NCI-H2107 (cell line): ENCODE results near the gene TRPM3.
A peak's percentile ranks its signal among the peaks of the same experiment; 100 is the strongest.

Experiments
- DNase-seq: peaks from one replicate; lab custom pipeline; 2025; lab: John Stamatoyannopoulos, UW

TRPM3 gene

DNA sequence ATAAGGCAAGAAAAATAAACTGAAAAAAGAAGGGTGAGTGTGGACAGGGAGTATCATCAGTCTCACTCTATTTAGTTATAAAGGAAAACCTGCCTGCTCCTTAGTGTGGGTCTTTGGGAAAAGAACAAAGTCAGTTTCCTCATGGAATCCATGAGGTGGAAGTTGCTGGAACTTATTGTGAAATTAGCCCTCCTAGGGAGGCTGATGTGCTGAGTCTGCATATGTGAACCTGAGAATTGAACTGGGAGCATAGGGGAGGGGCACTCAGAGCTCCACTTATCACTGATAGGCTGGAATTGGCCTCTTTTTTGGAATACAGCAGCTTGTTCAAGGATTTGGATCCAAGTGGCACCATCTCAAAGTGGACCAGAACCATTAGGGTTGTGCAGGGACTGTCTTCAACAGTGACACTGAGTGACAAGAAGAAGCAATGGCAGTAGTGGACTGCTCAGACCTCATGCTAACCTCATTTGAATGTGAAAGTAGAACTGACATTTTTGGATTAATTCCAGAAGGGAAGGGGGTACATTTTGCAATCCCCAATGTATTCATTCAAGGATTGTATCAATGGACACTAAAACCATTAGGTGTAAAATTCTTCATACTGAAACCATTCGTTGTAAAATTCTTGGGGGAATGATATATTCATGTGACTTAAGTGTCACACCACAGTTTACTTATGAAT, 603.4 kb downstream of the TRPM3 start:
- DNase-seq: no peak

DNA sequence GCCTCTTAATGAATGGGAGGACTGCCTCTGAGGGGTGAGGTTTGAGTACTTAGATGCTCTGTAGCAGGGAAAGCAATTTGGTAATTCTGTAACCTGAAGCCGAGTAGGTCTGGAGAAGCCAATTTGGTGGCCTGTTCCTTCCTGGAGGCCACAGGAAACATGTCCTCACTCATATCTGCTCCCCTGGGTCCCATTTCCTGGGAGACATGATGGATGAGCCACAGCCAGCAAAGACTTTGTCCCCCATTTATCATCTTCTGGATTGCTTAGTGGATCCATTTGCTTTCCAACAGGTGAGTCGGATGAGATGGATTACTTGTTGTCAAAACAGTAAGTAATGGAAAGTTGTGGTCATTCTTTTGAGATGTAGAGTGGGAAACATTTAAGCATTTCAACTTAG, 607.1 kb downstream of the TRPM3 start:
- no peak for DNase-seq

DNA sequence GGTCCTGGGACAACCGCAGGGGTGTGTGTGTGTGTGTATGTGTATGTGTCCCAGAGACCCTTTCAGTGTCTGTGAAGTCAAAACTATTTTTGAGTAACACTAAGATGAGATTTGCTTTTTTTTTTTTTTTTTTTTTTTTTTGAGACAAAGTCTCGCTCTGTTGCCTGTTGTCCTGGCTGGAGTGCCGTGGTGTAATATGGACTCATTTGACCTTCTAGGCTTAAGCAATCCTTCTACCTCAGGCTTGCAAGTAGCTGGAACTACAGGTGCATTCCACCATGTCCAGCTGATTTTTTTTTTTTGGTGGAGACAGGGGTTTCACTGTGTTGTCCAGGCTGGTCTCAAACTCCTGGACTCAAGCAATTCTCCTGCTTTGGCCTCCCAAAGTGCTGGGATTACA, 609.6 kb downstream of the TRPM3 start:
- no peak for DNase-seq

DNA sequence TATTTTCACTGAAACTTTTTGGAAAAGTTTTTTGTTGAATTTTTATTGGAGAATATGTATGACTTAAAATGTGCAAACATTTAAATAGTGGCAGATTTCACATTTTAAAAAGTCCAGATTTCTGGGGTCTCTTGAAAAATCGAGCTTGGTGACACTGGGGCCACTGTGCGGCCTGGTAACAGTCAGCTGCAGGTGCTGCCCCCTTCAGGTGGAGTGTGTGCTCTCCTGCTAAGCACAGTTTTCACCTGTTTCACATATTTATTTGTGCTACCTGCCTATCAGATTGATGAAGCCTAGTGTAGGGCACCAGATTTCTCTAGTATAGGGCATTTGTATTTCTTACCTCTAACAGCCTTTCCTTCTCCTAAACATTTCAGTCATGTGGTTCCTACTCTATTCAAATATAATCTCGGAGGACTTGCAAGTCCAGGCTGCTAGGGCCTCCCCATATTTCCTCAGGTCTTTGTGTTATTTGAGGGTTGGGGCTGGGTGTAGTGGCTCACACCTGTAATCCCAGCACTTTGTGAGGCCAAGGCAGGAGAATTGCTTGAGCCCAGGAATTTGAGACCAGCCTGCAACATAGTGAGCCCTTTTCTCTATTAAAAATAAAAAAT, 611.2 kb downstream of the TRPM3 start:
- no peak for DNase-seq

DNA sequence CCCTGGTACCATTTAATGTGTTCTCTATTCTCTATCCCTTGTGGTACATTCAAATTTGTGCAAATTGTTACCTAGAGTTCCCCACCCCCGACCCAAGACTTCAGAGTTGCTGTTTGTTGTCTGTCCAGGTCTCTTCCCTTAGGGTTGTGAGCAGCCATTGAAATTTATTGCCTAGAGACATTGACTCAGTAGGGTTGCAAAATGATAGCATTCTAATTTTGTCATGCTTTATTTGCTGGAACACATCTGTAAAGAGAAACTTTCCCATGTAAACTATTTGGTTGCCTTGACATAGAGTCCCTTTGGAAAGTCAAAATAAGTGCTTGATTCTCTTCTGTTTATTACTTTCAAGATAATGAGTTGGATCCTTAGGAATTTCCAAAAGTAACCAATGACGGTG, 615.3 kb downstream of the TRPM3 start:
- DNase-seq: no peak

DNA sequence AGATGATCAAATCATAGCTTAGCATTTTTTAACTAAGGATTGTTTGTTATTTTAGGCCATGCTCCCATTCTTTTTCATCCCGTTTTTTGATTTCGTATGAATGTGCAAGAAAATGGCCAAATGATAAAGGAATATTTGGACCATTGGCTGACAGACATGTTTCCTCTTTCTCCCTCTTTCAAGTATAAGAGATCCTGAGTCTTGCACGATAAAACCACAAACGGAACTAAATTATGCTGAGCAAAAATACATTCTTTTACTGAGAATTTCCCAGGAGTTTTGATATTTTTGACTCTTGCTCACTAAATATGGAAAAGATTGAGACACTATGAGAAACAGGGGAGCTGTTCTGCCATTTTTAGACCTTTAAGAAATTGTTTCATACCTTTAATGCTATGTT, 616.6 kb downstream of the TRPM3 start:
- DNase-seq: no peak

DNA sequence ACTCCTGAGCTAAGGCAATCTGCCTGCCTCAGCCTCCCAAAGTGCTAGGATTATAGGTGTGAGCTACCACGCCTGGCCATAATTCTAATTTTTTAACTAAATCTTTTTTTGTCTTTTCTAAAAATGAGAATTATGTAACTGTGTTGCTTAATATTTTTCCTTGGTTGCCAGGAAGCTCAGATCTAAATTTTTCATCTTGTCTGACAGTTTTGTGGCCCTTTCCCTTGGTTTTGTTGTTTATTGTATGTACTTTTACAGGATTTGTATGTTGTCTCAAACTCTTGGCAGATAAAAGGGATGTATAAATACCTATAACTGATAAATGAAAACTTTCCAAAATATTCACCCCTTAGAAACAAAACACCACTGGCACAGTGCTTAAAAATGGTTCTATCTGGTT, 618.7 kb downstream of the TRPM3 start:
- DNase-seq: no peak

DNA sequence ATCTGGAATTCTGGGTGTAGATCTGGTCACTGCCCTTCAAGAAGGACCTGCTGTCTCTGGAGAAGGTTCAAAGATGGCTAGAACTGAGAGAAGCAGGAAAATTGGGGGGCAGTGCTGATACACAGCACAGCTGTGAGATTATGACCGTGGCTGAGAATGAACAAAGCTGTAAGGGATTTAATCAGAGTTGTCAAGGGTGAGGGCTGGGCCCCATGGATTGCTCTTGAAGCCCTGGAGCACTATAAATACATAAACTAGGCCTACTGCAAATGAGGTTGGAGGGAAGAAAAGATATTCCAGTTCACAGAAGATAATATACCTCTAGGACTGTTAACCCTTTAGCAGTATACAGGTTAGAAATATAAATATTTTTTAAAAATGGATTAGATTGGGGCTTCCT, 620.6 kb downstream of the TRPM3 start:
- no peak for DNase-seq

DNA sequence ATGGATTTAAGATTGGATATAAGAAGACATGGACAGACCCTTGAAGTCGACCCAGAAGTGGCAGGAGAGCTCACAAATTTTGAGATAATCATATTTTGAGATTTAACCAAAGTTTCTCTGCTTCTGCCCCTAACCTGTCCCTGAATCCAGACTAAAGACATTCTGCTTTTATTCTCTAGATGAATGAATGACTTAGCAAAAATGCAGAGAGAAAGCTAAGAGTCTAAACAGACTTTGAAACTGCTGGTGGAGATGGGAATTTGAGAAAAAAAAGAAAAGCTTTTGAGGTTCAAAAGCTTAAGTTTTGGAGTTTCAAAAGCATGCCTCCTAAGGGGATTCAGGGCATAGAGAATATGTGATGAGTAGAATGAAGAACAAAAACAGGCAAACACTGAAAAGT, 621.8 kb downstream of the TRPM3 start:
- no peak for DNase-seq

DNA sequence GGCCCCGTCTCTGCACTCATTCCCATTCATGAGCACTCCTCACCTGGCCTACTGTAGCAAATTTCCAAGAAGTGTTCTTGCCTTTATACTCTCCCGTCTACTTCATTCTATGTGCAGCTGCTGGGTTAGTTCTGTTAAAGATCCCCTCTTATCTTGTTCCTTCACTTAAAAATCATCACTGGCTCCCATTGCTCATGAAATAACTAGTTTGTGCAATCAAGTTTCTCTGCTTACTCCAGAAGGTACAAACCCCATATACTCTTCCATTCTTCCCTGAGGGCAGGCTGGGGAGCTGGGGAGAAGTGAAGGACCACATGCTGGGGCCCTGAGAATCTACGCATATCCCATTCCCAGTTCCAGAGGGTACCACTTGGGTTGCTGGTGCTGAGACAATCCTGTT, 622.6 kb downstream of the TRPM3 start:
- no peak for DNase-seq

DNA sequence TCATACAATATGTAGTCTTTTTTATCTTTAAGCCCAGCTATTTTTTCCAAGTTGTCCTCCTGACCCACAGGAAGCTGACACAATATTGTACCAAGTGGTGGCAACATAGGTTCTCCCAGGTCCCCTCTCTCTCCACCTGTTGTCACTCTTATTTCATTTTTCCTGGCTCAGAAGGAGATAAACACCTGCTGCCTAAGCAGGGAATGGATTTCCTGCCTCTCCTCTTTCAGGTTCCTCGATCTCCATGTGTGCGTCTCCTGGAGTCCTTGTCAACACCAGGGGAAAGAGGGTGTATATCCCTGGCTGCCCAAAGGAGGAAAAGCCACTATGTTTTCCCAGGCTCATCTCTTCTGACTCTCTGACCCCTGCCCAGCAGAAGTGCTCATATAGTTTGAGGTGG, 625.2 kb downstream of the TRPM3 start:
- DNase-seq: peak; percentile 19

DNA sequence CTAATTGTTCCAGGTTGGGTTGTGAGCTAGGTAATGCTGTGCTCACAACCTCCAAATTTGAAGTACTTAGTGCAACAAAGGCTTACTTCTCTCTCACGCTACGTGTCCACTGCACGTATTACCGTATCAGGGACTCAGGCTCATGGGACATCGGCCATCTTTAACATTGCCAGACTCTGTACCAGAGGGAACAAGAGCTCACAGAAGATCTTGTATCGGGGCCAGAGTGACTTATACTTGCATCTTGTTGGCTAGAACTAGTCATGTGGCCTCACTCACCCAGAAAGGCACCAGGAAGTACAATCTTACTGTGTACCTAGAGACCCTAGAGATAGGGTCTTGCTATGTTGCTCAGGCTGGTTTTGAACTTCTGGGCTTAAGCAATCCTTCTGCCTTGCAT, 625.9 kb downstream of the TRPM3 start:
- no peak for DNase-seq

DNA sequence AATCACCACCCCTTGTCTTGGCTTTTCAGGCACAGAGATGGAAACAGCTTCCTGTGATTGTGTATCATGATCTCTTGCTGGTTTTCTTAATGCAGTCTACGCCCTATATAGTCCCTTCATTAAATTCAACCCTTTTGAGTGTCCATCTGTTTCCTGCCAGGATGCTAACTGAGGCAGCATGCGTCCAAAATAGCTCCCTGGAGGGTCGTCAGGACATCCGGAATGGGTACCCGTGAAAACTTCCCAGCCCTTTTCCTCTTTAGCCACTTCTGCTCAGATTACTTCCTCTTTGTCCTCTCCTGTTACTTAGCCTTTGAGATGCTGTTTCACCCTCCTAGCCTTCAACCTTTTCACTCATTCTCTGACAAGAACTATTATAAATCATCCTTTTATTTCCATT, 627.2 kb downstream of the TRPM3 start:
- no peak for DNase-seq

DNA sequence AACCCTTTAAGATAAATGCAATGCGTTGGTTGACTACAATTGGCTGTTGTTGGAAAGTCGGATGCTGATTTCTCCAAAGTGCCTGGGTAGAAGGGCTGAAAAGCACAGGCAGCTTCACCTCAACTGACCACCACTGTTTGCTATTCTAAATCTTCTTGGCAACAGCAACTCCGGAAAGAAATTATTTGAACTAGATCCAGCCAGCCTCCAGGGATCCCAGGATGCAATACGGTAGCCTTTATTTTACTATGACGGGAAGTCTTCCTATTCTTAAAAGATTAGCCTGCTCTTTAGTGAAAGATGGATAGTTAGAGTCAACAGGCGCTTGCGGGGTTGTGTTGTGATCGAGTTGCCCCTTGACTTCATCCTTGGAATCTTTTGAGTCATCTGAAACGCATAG, 628.4 kb downstream of the TRPM3 start:
- DNase-seq: no peak

DNA sequence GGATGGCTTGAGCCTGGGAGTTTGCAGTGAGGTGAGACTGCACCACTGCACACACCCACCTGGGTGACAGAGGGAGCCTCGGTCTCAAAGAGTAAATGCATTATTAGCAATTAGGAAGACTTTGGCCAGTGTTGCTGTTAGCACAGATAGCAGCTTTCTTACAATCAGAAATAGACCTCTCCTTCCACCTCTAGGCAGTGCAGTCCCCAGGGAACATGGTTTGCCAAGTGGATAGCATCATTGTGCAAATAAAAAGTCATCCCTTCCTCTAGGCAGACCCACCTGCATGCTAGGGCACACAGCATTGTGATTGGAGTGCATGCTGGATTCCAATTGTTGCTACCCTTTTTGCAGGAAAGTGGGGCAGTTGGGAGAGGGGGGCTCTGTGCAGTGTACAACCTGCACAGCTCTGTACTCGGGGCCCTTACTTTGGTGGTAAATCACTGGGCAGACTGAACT, 629.1 kb downstream of the TRPM3 start:
- peak; percentile 7 for DNase-seq

DNA sequence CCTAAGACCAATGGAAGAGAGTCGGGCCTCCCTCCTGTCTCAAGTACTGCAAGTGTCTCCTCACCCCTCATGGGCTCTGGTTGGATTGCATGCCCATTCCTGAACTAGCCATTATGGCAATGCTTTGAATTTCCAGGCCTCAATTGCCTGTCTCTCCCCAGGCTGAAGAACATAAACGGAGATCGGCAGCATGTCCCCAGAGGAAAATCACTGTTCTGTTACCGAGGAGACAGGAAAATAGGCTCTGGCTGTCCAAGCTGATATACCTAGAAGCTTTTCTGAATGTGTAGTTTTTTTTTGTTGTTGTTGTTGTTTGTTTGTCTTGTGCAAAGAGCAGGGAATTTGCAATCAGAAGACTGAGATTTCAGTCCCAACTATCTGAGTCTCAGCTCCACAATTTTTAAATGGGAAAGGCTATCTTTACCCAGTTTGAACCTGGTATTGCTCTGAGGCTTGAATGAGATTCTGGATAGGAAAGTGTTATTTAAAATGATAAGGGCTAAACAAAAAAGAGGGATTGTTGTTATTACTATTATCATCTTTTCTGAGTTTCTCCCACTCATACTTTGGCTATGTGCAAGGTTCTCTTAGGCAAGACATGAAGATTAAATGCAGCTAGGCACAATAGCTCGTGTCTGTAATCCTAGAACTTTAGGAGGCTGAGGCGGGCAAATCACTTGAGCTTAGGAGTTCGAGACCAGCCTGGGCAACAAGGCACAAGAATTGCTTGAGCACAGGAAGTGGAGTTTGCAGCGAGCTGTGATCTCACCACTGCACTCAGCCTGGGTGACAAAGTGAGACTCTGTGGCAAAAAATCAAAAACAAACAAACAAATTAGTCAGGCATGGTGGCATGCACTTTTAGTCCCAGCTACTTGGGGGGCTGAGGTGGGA, 629.7 kb downstream of the TRPM3 start:
- no peak for DNase-seq

DNA sequence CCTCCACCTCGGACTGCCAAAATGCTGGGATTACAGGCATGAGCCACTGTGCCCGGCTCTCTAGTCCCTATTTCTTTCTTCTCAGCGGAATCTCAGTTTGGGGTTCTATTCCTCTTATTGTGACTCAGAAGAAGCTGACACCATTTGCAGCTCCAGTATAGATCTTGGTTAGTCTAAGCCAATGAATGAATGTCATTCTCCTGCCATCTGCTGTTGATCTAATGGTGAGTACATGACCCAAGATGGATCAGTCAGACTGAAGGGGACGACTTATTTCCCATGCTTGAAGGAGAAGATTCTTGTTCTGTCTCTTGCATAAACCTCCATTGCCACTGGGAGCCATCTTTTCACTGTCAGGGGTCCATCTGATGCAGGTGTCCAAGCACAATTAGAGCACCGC, 630.9 kb downstream of the TRPM3 start:
- no peak for DNase-seq

DNA sequence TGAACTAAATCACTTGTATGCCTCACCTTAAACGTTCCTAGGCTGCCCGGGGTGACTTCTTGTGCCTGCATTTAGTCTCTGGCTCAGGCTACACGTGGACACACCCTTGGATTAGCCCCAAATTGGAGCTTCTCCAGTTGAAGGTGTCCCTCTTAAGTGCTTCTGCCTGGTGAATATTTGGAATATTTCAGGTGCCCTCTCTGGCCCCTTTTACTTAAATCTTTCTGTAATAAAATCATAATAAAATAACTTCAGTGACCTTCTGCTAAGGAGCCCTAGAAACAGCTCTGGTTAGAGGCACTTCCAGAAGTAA, 632.7 kb downstream of the TRPM3 start:
- no peak for DNase-seq

DNA sequence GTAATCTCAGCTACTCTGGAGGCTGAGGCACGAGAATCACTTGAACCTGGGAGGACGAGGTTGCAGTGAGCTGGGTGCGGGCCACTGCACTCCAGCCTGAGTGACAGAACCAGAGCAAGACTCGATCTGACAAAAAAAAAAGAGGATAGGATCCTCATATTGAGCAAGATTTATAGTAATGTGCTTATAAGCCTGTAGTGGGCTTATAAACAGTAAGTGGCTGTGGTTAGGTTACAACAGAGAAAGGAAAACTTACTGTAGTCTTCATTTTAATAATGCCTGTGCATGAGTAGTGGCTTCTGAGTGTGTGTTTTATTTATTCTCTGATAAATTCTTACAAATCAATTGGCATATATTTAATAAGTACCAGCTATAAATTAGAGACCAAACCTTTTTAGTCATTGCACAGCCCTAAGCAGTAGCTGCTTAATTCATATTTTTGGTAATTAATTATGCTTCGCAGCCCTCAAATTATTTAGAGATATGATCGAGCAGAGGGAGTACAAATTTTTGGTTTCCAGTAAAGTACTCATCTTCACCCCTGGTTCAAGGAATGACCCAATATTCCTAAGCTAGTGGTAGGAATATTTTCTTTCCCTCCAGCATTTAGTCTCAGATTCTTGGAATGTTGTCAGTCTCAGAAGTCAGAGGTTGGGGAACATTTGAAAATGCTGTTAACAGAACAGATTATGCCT, 633.2 kb downstream of the TRPM3 start:
- no peak for DNase-seq

DNA sequence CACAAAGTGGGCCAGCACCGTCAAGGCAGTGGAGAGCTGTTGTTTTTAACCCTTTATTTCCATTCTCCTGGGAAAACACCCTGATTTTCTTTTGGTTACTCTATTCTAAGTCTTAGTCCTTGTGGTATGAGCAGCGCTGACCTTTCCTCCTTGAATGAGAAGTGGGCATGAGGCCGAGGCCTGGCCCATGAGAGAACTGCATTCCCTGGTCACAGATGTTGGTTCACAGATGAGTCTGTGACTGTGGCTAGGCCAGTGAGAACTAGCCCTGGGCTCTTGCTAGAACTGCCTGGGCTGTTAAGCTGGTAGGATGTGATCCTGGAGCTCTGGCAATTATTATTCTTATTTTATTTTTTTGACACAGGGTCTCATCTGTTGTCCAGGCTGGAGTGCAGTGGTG, 635.3 kb downstream of the TRPM3 start:
- no peak for DNase-seq

DNA sequence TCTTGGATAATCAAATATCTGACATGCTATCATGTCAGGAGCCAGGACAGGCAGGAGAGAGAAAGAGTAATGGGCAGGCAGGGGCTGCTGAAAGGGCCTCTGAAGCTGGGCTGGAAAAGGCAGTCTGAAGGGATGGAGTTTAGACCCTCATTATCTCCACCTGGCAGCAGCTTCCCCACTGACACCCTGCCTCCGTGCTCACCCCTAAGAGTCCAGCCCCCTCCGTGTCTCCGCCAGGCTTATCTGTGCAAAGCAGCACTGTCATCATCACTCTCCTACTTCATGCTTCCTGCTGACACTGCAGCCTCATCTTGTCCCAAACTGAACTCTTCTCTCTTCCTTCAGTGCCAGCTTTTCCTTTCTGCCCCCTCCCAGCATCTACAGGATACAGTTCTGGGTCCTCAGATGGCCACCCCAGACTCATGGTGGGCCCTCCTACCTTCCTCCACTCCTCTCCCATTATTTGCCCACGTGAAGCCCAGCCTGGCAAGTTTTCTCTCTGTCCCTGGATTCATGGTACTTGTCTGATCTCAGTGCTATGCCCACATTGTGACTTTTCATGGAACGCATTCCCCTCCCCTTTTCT, 636.1 kb downstream of the TRPM3 start:
- no peak for DNase-seq
